HG03159 (cell line): ENCODE results near the gene LRIG1.

Experiments
- ATAC-seq: cut with Tn5 transposase; IDR thresholded peaks from one replicate; pipeline ENCODE4 v1.9.1; 2021; ENCODE audit warnings: mild to moderate bottlenecking, moderate library complexity; ENCODE audit not compliant: unreplicated experiment

Gene LRIG1

GRCh38 chr3:66489115-66489514 is 11.7 kb downstream of the LRIG1 start:
- no peak for ATAC-seq

- ATAC-seq = no peak
Observed at GRCh38 chr3:66488492-66488891, 12.3 kb downstream of the LRIG1 start.

GRCh38 chr3:66487465-66487864 is 13.4 kb downstream of the LRIG1 start:
- no peak for ATAC-seq

- ATAC-seq = no peak
Observed at GRCh38 chr3:66486646-66487045, 14.2 kb downstream of the LRIG1 start.

DNA sequence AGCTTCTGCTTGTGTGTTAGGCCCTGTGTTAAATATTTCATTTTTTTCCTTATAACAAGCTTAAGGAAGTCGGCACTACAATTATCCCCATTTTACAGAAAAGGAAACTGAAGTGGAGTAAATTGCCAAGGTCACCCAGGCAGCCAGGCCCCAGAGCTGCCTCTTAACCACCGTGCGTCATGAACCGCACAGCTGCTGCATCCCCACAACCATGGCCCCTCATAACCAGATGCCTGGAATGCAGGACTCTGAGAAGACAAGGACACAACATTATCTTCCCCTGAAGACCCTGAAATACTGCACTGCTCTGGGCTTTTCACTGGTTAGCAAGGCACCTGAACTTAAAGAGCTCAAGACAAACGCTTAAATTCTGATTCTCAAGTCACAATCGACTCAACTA is 14.6 kb downstream of the LRIG1 start:
- ATAC-seq = no peak

- no peak for ATAC-seq
Observed at GRCh38 chr3:66485291-66485968, 15.4 kb downstream of the LRIG1 start.

DNA sequence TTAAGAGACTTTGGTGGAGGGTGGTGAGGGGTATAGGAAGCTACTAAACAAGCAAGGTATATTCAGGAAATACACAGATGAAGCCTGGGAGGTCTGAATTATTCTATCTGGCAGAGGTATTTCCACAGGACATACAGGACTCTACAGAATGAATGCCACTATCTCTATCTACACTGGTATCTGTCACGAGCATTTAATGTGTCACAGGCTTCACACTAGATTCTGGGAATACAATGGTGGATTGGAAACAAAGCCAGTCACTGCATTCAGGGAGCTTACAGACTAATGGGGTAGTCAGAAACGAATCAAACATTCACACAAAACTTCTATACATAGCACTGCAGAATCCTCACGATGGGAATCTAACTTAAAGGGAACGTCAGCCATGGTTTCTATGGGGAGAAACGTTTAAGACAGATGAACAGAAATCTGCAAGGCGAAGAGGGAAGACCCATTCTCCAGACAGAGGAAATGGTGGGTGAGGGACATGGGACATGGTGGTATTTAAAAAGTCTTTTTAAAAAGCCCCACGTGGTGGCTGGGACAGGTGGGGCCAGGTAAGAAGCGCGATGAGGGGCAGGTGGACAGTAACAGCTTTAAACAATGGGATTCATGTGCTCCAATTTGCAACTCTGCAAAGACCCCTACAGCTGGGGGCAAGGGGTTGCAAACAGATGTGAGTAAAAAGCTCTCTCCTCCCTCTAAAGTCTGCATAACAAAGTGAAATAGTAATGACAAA is 16.5 kb downstream of the LRIG1 start:
- no peak for ATAC-seq

- no peak for ATAC-seq
Observed at GRCh38 chr3:66483409-66483906, 17.4 kb downstream of the LRIG1 start.

- ATAC-seq = no peak
Observed at GRCh38 chr3:66483006-66483405, 17.8 kb downstream of the LRIG1 start.

DNA sequence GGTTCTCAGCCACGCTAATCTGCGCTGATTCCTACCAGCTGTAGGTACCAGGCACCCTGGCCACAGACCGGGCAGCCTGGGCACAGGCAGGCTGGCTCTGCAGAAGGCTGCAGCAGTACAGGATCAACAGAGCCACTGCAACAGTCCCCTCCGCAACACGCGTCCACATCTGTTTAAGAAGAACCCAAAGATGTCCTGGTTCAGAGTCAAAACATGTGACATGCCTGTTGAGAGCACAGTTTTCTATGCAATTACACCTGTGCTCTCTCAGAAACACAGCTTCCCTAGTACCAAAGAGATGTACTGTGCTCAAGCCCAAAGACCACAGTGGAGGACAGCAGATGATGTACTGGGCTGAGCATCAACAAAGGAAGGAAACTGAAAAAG is 18.8 kb downstream of the LRIG1 start:
- ATAC-seq = no peak

GRCh38 chr3:66481071-66482017 is 19.5 kb downstream of the LRIG1 start:
- ATAC-seq = peak; percentile 12

- ATAC-seq = peak; percentile 37
Observed at GRCh38 chr3:66480666-66481065, 20.2 kb downstream of the LRIG1 start.

DNA sequence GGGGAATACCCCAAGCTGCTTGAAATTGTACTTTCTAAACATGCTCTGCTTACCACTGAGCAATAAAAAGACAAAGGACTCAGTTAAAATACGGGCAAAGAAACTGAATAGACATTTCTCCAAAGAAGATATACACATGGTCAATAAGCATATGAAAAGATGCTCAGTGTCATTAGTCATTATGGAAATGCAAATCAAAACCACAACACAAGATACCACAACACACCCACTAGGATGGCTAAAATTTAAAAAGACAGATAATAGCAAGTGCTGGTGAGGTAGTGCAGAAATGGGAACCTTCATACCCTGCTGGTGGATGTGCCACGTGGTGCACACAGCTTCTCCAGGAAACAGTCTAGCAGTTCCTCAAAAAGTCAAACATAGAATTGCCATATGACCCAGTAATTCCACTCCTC is 21.3 kb downstream of the LRIG1 start:
- peak; percentile 32 for ATAC-seq

GRCh38 chr3:66478960-66479359 is 21.9 kb downstream of the LRIG1 start:
- ATAC-seq = no peak

DNA sequence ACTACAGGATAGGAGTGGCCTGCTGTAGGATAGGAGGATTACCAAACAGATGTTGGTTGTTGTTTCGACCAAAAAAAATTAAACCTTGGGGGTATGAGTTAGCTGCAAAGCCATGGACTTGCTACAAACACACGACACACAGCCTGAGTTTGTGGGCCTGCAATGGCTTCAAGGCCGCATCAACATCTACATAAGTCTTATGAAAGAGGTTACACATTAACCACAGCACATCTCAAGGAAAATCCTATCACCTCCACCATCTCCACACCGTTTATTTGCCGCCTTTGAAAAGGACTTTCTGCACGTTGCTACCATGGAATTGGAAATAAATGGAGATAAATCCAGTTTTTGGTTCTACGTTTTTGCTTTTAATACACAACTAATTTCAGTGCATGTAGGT is 23.0 kb downstream of the LRIG1 start:
- no peak for ATAC-seq

DNA sequence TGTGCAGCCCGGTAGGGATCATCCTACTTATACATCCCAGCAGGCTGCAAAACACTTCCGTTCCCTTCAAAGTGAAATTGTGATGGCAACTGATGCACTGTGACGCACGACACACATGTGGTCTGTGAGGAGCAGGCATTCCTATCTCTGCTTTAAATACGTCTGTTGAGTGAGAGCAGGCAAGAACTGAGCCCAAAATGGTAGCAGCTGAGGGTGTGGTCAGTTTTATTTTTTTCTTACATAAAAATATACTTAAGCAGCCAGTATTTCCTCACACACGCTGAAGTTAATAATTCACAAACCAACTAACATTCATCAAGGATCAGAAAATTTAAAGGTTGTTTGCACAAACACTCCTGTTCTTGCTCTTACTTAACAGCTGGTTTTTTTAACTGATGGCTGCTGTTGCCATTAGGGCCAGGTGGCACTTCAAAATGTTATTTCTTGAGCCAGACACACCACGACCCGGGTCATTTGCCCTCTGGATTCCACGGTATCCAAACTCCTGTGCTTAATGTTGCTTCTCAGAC is 23.9 kb downstream of the LRIG1 start:
- no peak for ATAC-seq

GRCh38 chr3:66475386-66476020 is 25.3 kb downstream of the LRIG1 start:
- ATAC-seq = no peak

- ATAC-seq = no peak
Observed at GRCh38 chr3:66473692-66474091, 27.1 kb downstream of the LRIG1 start.

- ATAC-seq = no peak
Observed at GRCh38 chr3:66473181-66473580, 27.6 kb downstream of the LRIG1 start.

GRCh38 chr3:66472313-66473134 is 28.3 kb downstream of the LRIG1 start:
- ATAC-seq = peak; percentile 70
